GM18511 (cell line): Measurements from ENCODE around the gene VPS8.
A peak's percentile ranks its signal among the peaks of the same experiment; 100 is the strongest.
"Not testable (repeated sequence)": the region's sequence is repeated elsewhere in the genome, so short reads cannot be mapped to it uniquely, and the experiment has no call there.

Experiments
- ATAC-seq: cut with Tn5 transposase; IDR thresholded peaks from one replicate; pipeline ENCODE4 v1.9.1; 2021; ENCODE audit warnings: mild to moderate bottlenecking, moderate library complexity; ENCODE audit not compliant: unreplicated experiment

VPS8 gene

DNA sequence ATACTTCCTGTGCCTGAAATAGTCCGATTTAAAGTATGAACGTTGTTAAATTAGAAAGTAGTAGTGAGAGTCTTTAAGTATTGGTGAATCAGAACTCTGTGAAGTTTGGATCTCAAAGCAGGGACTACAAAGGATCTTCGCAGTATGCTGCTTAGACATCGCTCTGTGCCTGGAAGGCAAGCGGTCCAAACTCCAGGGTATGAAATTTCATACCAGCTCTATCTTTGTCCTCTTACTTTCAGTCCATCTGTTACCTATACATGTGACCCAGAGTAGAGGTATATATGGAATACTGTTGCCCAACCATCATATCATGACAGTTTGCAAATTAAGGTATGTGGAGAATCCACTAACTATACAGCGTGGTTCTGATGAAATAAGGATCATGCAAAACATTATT is 34.5 kb downstream of the VPS8 start:
- ATAC-seq = no peak

DNA sequence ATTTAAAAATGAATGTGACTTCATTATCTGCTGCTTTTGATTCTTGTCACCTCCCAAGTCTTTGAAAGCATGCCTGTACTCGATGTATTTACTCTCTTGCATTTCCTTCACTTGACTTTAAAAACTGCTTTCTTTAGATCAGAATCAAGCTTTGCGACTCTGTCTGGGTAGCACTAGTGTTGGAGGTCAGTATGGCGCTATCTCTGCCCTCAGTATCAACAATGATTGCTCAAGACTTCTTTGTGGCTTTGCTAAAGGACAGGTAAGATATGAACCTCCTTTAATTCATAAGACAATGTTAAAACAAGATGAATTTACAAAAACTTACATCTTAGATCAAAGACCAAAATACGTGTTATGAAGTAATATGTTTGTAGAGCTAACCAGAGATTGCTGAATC is 37.0 kb downstream of the VPS8 start:
- ATAC-seq = no peak

DNA sequence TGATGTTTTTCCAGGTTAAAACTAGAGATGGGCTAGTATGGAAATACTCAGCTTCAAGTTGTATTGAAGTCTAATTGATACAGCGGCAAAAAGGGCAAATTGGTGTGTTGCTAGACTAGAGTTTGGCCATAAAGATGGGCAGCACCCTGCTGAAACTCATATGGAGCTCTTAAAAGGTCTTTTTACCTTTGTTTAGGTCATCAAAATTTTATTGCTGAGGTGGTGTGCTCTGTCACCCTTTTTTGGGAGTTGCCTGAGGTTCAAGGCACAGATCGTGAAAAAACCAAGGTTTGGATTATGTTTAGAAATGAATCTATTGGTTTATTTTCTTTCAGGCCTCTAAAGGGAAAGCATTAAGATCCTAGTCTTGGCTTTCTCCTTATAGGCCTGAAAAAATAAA is 38.2 kb downstream of the VPS8 start:
- no peak for ATAC-seq

DNA sequence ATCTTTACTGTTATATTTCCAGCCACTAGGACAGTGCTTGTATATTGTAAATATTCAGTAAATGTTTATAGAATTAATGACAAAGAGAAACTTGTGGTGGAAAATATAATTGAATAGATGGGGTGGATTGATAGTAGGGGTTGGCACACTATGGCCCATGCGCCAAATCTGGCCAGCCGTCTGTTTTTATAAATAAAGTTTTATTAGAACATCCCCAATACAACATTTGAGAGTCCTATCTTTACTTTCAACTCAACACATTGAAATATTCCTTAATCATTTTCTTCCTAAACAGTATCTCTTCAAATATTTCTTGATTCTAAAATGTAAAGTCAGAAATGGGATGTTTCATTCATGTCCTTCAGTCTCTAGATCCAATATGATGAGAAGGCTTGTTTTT is 45.1 kb downstream of the VPS8 start:
- ATAC-seq = no peak

DNA sequence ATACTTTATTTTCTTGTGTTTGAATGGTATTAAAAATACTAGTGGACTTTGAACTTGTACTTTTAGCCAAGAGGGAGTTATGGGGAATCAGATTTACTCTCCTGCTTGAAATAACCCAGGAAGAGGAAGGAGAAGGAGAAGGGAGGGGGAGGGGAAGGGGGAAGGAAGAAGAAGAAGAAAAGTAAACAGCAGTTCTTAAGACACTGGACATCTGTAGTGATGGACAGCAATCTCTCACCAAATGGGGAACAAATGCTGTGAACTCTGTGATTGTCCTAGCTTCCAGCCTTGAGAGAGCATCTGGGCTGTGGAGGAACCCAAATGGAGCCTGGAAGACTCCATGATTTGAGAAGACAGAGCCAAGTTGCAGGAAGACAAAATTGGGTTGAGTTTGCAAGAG is 52.0 kb downstream of the VPS8 start:
- ATAC-seq = no peak

DNA sequence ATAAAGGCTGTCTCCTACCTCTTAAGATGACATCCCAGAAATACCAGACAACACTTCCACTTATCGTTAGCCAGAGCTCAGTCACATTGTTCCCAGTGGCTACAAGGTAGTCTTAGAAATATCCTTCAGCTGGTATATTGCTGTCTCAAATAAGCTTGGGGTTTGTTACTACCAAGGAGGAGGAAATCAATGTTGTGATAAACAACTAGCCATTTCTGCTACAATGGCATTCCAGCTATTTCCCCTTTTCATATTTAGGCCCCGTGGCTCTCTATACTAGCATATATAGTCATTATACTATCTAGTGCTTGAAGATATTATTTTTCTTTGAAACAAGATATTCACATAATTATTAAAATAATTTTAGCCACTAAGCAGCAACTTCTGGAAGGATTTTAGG is 56.5 kb downstream of the VPS8 start:
- no peak for ATAC-seq

DNA sequence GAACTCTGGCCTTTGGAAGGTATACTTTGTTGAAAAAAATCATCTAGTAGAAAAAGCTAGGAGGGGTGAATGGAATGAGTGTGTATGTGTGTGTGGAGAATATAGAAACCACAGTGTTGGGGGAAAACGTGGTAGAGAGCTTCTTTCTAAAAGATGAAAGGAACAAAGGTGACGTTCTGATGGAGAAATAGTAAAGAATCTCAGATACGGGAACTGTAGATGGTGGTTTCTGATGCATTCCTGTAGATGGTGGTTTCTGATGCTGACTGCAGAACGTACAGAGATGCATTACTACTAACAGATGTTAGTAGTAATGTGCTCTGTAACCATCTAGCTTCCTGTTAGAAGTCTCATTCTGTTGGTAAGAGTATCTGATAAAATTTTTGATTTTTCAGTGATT is 60.2 kb downstream of the VPS8 start:
- no peak for ATAC-seq

DNA sequence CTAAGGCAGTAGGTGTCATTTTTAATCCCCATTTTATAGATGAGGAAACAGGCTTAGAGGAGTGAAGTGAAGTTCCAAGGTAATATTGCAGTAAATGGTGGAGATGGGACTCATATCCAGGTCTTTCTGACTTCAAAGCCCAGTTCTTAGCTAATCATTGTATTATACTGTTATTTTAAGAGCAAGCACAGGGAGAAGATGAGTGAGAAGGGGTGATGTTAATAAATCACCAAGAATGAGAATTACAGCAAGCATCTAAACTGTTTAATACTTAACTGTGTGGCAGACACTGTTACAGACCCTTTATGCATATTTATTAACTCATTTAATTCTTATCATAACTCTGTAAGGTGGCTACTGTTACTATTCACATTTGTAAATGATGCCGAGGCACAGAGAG is 61.2 kb downstream of the VPS8 start:
- no peak for ATAC-seq

DNA sequence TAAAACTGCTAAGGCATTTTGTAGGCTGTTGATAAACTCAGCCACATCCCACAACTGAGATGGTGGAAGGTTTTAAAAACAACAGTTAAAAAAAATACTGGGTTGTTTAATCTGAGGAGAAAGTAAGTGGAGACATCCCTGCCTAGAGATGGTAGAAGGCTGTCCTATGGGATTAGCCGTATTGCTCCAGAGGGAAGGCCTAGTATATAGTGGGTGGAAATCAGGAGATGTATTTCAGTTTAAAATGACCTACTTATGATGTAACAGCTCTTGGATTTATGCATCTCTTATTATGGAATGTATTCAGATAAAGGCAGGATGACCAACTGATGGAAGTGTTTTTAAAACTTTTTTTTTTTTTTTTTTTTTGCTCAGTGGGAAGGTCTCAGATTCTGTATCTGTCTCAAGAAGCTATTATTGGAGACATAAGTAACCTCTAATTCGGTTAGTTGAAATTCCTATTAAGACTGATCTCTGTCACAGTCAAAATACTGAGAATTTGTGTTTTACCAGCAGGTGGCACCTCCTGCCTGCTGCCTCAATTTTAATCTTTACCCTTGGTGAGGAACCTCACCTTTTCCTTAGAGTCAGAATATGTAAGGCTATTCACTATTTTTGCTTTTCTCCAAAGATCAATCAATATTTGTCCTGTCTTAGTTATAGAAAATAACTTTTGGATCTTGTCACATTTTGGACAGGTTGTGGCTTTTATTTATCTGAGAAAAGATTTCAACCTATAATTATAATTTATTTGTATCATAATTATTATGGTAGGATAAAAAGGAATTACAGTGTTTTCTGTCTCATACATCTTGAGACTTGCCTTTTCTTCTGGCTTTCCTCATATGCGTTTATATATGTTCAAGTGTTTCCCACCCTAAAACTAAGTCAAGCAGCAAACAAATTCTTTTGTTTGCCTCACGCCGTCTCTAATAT is 63.0 kb downstream of the VPS8 start:
- ATAC-seq = no peak

DNA sequence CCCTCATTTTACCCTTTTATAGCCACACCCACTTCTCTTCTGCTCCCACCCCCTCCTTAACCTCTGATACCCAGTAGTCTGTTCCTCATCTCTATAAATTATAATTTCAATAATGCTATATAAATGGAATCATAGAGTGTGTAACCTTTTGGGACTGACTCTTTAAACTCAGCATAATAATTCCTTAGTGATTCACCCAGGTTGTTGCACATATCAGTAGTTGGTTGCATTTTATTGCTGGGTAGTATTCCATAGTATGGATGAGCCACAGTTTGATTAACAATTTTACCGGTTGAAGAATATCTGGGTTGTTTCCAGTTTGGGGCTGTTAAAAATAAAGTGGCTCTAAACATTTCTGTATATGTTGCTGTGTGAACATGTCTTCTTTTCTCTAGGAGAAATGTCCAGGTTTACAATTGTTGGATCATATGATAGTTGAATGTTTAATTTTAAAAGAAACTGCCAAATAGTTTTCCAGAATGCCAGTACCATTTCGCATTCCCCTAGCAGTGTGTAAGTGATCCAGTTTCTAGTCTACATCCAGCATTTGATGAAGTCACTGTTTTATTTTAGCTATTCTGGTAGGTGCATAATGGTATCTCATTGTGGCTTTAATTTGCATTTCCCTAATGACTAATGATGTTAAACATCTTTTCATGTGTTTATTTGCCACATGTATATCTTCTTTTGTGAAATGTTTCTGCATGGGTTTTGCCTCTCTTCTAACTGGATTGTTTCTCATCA is 68.5 kb downstream of the VPS8 start:
- ATAC-seq = no peak

DNA sequence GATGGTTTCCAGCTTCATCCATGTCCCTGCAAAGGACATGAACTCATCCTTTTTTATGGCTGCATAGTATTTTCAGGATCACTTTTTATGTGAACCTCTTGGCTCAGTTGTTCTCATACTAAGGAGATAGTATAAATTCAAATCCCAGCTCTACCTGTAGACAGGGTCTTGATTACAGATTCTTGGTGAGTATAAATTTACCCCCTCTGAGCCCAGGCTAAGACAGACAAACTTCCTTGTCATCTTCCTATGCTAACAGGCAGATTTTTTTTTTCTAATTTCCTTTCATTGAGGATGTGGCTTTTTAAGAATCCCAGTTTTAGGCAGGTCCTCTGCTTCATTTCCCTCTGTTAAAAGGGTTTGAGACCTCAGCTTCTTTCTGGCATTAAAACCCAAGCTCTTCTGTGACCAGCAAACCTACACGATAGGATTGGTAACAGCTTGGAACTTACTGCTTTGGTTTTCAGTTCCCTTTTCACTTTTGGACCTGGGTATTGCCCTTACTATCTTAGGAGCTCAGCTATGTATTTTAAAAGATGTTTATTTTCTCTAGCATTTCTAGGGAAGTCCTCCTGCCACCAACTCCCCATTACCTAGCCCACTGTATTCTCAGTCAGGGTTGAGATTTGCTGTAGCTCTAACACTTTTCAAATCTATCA is 72.5 kb downstream of the VPS8 start:
- peak; percentile 96 for ATAC-seq

DNA sequence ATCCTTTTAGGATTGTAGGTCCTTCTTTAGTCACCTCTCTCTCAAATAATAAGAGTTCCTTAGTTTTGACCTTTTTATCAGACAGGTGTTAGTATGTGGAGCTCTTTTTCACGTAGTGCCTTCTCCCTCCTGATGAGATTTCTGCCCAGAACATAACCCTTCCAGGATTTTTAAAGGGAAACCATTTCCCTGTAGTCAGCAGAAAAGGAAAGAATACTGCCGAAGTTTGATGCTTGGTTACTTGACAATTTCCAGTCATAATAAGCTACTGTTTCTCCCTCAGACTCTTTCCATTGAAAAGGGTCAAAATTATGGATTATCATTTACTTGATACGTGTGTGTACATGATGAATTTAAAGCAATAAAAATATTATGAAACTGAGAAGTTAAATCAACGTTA is 73.1 kb downstream of the VPS8 start:
- ATAC-seq = no peak

DNA sequence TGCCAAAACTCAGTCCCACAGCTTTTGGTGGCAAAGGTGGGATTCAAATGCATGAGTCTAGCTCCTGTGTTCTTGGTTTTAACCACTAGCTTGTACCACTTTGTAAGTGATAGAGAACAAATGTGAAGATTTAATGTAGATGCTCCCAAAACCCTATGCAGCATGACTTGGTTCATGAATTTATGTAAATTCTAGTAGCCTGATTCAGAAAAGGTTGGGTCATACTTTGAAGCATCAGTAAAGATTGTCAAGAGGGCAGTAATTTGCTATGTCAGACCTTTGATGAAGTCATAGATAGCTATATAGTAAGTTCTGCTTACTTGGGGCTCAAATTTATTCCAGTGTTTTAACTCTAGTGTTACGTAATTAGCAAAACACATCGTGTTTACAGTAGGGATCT is 75.6 kb downstream of the VPS8 start:
- no peak for ATAC-seq

DNA sequence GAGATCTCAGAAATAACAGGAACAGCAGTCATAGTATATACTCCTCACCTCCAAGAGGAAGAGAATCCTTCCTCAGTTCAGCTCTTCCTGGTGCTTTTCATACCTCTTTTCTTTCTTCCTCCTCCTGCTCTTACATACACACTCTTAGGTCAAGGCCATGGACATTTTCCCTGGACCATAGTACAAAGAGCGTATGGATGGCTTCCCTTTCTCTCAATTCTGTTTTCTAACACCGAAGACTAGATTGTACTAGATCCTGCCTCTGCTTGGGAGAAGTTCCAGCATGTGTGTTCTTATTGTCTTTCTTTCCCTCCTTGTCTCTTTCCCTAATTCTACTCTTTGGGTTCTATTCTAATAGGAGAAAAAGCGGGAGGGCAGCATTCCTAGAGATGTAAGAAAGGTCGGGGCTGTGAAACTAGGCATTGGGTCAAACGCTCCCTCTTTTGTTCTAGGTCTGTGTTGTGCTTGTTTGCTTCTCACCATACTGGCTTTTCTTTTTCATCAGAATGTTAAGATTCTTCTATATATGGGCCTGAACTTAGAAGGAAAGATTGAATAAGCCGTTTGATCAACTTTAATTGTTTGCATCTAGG is 77.4 kb downstream of the VPS8 start:
- ATAC-seq = no peak

DNA sequence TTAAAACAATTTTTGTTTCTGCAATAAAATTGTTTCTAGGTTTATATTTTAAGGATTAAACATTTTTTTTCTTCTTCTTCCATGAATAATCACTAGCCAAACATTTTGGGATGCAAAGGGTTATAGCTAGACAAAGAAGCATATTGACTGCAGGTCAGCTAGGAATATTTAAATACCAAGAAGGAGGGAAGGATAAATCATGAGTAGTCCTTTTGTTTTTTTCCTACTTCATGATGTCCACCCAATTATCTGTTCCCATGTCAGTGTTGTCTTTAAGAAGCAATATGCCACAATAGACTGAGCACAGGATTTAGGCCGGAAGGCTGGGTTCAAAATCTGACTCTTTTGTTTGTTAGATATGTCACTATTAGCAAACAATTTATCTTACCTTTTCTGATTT is 82.1 kb downstream of the VPS8 start:
- no peak for ATAC-seq

DNA sequence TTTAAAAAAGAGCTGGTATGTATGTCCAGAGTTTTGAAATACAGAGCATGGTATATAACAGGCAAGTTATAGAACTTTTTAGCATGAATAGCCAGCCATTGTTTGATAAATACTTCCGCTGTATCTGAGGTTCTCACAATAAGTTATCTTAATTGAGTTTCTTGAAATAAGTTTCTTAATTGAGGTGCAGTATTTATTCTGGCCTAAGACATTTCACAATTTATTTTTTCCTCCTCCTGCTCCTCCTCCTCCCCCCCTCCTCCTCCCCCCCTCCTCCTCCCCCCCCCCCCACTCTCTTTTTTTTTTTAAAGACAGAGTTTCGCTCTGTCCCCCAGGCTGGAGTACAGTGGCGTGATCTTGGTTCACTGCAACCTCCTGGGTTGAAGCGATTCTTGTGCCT is 83.4 kb downstream of the VPS8 start:
- ATAC-seq = no peak

DNA sequence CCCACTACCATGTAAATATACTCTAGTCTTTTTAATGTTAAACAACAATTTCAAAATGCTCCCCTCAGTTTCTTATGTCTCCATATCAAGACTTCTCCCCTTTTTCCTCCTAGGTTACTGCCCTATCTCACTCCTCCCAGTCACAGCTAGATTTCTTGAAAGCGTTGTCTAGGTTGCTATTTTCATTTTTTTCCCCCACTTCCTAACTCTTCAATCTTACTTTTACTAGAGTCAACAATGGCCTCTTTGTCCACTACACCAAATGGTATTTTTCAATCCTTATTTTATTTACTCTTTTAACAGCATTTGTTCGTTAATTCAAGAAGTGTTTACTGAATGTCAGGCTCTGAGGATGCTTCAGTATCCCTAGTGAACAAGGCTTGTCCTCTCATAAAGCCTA is 84.4 kb downstream of the VPS8 start:
- no peak for ATAC-seq

DNA sequence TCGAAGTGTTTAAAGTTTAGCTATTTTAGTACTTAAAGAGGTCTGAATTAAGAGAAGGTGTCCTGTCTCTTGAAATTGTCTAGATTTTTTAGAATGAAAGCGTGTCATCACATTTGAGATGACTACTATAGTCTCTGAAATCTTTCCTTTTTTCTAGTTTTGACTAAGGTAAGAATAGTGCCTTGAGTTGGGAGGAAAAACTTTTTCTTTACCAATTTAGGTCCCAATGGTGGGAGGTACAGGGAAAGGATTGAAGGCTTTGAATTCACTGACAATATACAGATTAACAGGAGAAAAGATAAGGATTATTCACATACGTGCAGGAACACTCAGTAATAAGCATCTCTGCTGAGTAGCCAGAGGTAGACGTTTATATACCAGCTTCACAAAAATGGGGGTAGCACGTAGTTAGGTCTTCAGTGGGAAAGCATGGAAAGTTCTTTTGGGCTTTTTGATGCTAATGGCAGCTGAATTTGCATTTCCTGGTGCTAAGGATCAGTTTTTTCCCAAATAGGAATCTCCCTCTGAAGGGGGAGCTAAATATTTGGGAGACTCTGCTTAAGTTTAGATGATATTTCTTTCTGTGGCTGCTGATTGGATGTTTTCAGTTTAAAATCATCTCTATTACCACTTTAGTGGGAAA is 88.1 kb downstream of the VPS8 start:
- ATAC-seq = no peak

DNA sequence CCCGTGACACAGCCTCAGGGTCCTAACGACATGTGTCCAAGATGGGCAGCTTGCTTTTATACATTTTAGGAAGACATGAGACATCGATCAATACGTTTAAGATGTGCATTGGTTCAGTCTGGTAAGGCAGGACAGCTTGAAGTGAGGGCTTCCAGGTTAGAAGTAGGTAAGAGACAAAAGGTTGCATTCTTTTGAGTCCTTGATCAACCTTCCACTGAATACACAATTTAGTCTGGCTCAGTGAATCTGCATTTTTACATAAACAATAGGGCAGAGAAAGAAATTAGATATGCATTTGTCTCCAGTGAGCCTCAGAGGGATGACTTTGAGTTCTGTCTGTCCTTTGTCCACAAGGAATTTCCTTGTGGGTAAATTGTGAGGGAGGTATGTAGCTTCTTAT is 95.1 kb downstream of the VPS8 start:
- ATAC-seq = not testable (repeated sequence)

DNA sequence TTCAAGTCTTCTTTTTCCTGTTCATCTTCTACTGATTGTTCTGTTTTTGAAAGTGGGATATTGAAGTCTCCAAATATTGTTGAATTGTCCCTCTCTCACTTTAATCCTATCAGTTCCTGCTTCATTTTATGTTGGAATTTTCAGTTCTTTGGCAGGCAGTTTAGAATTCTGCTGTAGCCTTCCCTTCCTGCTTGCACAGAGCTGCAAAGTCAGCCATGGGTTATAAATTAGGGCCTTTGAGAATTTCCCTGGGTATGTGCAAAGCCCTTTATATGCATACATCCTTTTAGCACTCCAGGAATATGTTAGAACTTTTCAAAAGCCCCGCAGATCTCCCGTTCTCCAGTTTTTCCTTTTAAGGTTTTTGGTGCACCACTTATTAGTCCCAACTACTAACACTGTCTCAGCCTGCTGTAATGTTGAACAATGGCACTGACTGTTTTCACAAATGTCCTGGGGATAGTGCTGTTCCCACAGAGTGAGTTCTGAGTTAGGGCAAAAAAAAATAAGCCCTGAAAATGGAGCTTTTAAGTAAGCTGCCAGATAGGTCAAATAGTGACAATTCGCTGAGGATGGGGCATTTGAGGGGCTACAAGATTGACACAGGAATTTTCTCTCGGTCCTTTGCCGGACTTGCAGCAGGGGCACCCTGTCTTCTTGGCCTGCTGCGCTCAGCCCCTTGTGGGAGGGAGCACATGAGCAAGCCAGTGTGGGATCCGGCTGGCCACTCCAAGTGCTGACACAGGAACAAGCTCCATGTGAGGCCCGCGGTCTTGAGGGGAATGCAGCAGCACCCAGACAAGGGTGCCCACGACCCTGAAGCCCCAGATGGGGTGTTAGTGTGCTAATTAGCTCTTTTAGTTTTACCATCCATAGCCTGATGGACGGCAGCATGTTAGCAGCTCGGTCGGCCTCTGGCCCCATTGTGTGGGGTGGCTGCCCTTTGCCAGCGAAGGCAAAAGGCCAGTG is 96.0 kb downstream of the VPS8 start:
- no peak for ATAC-seq
